Caki2 (cell line): Measurements from ENCODE around the gene TRA2B. TPM values are rescaled to one million over a fixed set of nuclear protein-coding genes. Genes with fewer than 3 reads are reported as not detected.
A peak's percentile ranks its signal among the peaks of the same experiment; 100 is the strongest.
"Not testable (repeated sequence)": the region's sequence is repeated elsewhere in the genome, so short reads cannot be mapped to it uniquely, and the experiment has no call there.

Source experiments
- DNase-seq: peaks from one replicate; pipeline ENCODE4 v3.0.0-alpha.2; 2015; ENCODE audit warnings: low read depth
- in situ Hi-C: cut with HindIII; loops from 2 replicates; pipeline ENCODE4 v1.10.0; 2016; ENCODE audit warnings: low sequenced_read_pairs, low pct_unique_long_range_greater_than_20kb, mixed read lengths
- total RNA-seq: library from RNA; depleted of rRNA; stranded (reverse); fragments of >200 nt; shearing (Covaris generic); gene quantifications from 2 replicates; pipeline ENCODE4 v1.2.3, GENCODE V29; 2014; ENCODE audit warnings: low replicate concordance; rRNA removed

The TRA2B gene
- total RNA-seq, 1 experiment from 2014 or later = 124 TPM

GRCh38 chr3:185912512-185912911 lies 25.3 kb downstream of the TRA2B start:
- in situ Hi-C loops = no loop called here
- no peak for DNase-seq

GRCh38 chr3:185911076-185911448 lies 26.8 kb downstream of the TRA2B start:
- DNase-seq, in situ Hi-C loops: not testable (repeated sequence)

GRCh38 chr3:185910322-185911075 lies 27.3 kb downstream of the TRA2B start:
- in situ Hi-C loops, DNase-seq: not testable (repeated sequence)

GRCh38 chr3:185909913-185910312 lies 27.9 kb downstream of the TRA2B start:
- in situ Hi-C loops, DNase-seq: not testable (repeated sequence)

GRCh38 chr3:185900228-185900627 lies 37.6 kb downstream of the TRA2B start:
- DNase-seq = peak; percentile 93
- in situ Hi-C loops = no loop called here

GRCh38 chr3:185896636-185897035 lies 41.2 kb downstream of the TRA2B start:
- in situ Hi-C loops = no loop called here
- DNase-seq = no peak

- in situ Hi-C loops = no loop called here
Measured at GRCh38 chr3:185887066-185887465, 50.7 kb downstream of the TRA2B start.

GRCh38 chr3:185884641-185885040 lies 53.2 kb downstream of the TRA2B start:
- in situ Hi-C loops = no loop called here
- no peak for DNase-seq

More at GRCh38 chr3:185887066-185887465, 50.7 kb downstream of the TRA2B start:
- no peak for DNase-seq

GRCh38 chr3:185881926-185882325 lies 55.9 kb downstream of the TRA2B start:
- in situ Hi-C loops = no loop called here
- no peak for DNase-seq

GRCh38 chr3:185880600-185880999 lies 57.2 kb downstream of the TRA2B start:
- in situ Hi-C loops = no loop called here
- no peak for DNase-seq

- no peak for DNase-seq
- in situ Hi-C loops = no loop called here
Measured at GRCh38 chr3:185878920-185879319, 58.9 kb downstream of the TRA2B start.

- in situ Hi-C loops = no loop called here
- no peak for DNase-seq
Measured at GRCh38 chr3:185874119-185874518, 63.7 kb downstream of the TRA2B start.

GRCh38 chr3:185867650-185868049 lies 70.2 kb downstream of the TRA2B start:
- no peak for DNase-seq
- in situ Hi-C loops = no loop called here

- DNase-seq = no peak
- in situ Hi-C loops = no loop called here
Measured at GRCh38 chr3:185866995-185867394, 70.8 kb downstream of the TRA2B start.

- DNase-seq = no peak
- in situ Hi-C loops = no loop called here
Measured at GRCh38 chr3:185866555-185866954, 71.3 kb downstream of the TRA2B start.

Other genes with a start within 250 kb of the TRA2B start
- 23.0 and 27.6 TPM in 2 replicates for gene IGF2BP2, start 113.0 kb downstream of the TRA2B start, total RNA-seq
- gene ETV5, start 171.1 kb upstream of the TRA2B start, total RNA-seq = 38.3 and 49.8 TPM in 2 replicates